K562 (cell line): ENCODE results near the gene SLCO2B1. TPM values are rescaled to one million over a fixed set of nuclear protein-coding genes. Genes with fewer than 3 reads are reported as not detected.

Experiments
- ATAC-seq: fragments of 200-7000 bp; cut with Tn5 transposase; 3 replicates; pipeline ENCODE4 v1.9.1; 2020; ENCODE audit warnings: moderate library complexity
- BruUV-seq: library from RNA; stranded (reverse); fragments of 400-500 nt; replicated peaks from 2 replicates; lab custom pipeline; 2021; lab: Mats Ljungman, UMichigan
- CTCF ChIA-PET: fragments of 300-600 bp; formaldehyde crosslinking; extraction: SDS; loops from one replicate; lab custom pipeline; 2021; ENCODE audit warnings: low intra/inter-chr PET ratio; lab: Yijun Ruan, JAX
- POLR2A ChIA-PET: fragments of 300-600, 350-650 bp; sonication (Branson Sonifier 250); formaldehyde crosslinking; extraction: SDS; loops from one replicate; lab custom pipeline; 2021; ENCODE audit warnings: antibody characterized with exemption, inconsistent platforms; lab: Yijun Ruan, JAX
- DNase-seq, 4 experiments: peaks; one replicate each; pipeline versions ENCODE4 v3.0.0 to v3.0.0-alpha.2; 2011 to 2018; ENCODE audit warnings: low spot score in 3 of 4, mixed read lengths in 3 of 4; ENCODE audit errors: extremely low read depth in 1 of 4
- FAIRE-seq: peaks from 2 replicates; lab custom pipeline; 2011; peaks lifted over from hg19 to GRCh38; lab: Jason Lieb, UNC
- H2AFZ ChIP-seq: 2 replicates; pipeline ENCODE4 v1.6.0; 2011; ENCODE audit warnings: low read depth, low read length, control low read depth, inconsistent platforms
- H3K27ac ChIP-seq: fragments of 200-600 bp; 3 replicates; pipeline ENCODE4 v1.8.0; 2011; ENCODE audit warnings: low read depth, mild to moderate bottlenecking, control low read depth, inconsistent platforms, low read length, moderate library complexity, mixed read lengths; ENCODE audit errors: extremely low read depth
- H3K27me3 ChIP-seq, 2 experiments: fragments of 300-600 bp in 1 of 2; 2 replicates in 1 of 2; 3 replicates in 1 of 2; pipeline versions ENCODE4 v1.6.0 to v1.8.0; 2011; ENCODE audit warnings: inconsistent platforms in 2 of 2, low read length in 2 of 2, mild to moderate bottlenecking in 1 of 2, mixed read lengths in 1 of 2, moderate library complexity in 1 of 2; ENCODE audit not compliant: control insufficient read depth in 2 of 2, insufficient read depth in 2 of 2
- H3K36me3 ChIP-seq: fragments of 300-600 bp; 3 replicates; pipeline ENCODE4 v1.8.0; 2011; ENCODE audit warnings: mild to moderate bottlenecking, low read length, inconsistent platforms; ENCODE audit not compliant: control insufficient read depth, insufficient read depth
- H3K4me1 ChIP-seq, 2 experiments: fragments of 200-600 bp in 1 of 2; replicated peaks in 1 of 2; 2 replicates in 1 of 2; 3 replicates in 1 of 2; pipeline versions ENCODE4 v1.5.1 to v1.8.0; 2011; ENCODE audit warnings: inconsistent platforms in 2 of 2, low read length in 2 of 2, mild to moderate bottlenecking in 1 of 2, mixed read lengths in 1 of 2, moderate library complexity in 1 of 2; ENCODE audit not compliant: control insufficient read depth in 2 of 2, insufficient read depth in 2 of 2
- H3K4me2 ChIP-seq: 2 replicates; pipeline ENCODE4 v1.6.1; 2011; ENCODE audit warnings: low read length, control low read depth, inconsistent platforms, mixed read lengths; ENCODE audit not compliant: insufficient read depth
- H3K4me3 ChIP-seq: fragments of 200-600 bp; sonication (generic), shearing (Covaris generic); 2 replicates; pipeline ENCODE4 v1.5.1; 2016; ENCODE audit warnings: control low read depth, inconsistent platforms
- H3K79me2 ChIP-seq: fragments of 200-600 bp; 3 replicates; pipeline ENCODE4 v1.8.0; 2011; ENCODE audit warnings: low read length, inconsistent platforms; ENCODE audit not compliant: control insufficient read depth, insufficient read depth
- H3K9ac ChIP-seq, 2 experiments: 2 replicates each; pipeline versions ENCODE4 v1.6.0 to v1.6.1; 2011; ENCODE audit warnings: low read depth in 2 of 2, low read length in 2 of 2, control low read depth in 1 of 2, inconsistent platforms in 1 of 2, mild to moderate bottlenecking in 1 of 2, mixed read lengths in 1 of 2; ENCODE audit not compliant: insufficient read depth in 1 of 2
- H3K9me1 ChIP-seq: one replicate; pipeline ENCODE4 v1.6.0; 2011; ENCODE audit warnings: inconsistent platforms, mild to moderate bottlenecking, low read length, moderate library complexity; ENCODE audit not compliant: control insufficient read depth, insufficient read depth
- H3K9me3 ChIP-seq: replicated peaks from 2 replicates; pipeline ENCODE4 v1.5.1; 2011; ENCODE audit warnings: low read depth, low read length, inconsistent platforms; ENCODE audit not compliant: control insufficient read depth, insufficient read depth
- H4K20me1 ChIP-seq: replicated peaks from 2 replicates; pipeline ENCODE4 v1.6.1; 2011; ENCODE audit warnings: low read length, inconsistent platforms, mixed read lengths; ENCODE audit not compliant: control insufficient read depth, insufficient read depth
- ARID3A ChIP-seq: IDR thresholded peaks from 2 replicates; pipeline ENCODE4 v1.6.1; 2012; ENCODE audit warnings: low read depth, low read length, improper control_type of control experiment, borderline replicate concordance
- BRF1 ChIP-seq: IDR thresholded peaks from 3 replicates; pipeline ENCODE4 v1.6.1; 2011; ENCODE audit warnings: borderline replicate concordance, mild to moderate bottlenecking; ENCODE audit not compliant: insufficient read length; ENCODE audit errors: extremely low read depth
- CHD7 ChIP-seq: fragments of 200-600 bp; sonication (generic); IDR thresholded peaks from one replicate; pipeline ENCODE4 v1.6.1; 2012; ENCODE audit warnings: mild to moderate bottlenecking, low read depth, low read length, inconsistent platforms
- IRF1 ChIP-seq: sonication (generic); formaldehyde crosslinking; IDR thresholded peaks from 2 replicates; pipeline ENCODE4 v1.8.0; 2022; ENCODE audit warnings: missing genetic modification reagents, mild to moderate bottlenecking, borderline replicate concordance
- MCM3 ChIP-seq: fragments of 450-650 bp; IDR thresholded peaks from 2 replicates; pipeline ENCODE4 v1.6.1; 2016
- ZNF140 ChIP-seq: fragments of 250-450 bp; sonication (Bioruptor Pico); IDR thresholded peaks from 2 replicates; pipeline ENCODE4 v1.8.0; 2021; ENCODE audit warnings: moderate library complexity, mild to moderate bottlenecking, inconsistent platforms
- WGBS: fragments of 100-300 bp; shearing (Covaris generic); methylation state at CpG from one replicate; pipeline ENCODE4 v1.1.6; 2016; ENCODE audit warnings: low coverage, mixed read lengths; ENCODE audit not compliant: insufficient coverage; ENCODE audit errors: missing lambda C conversion rate; 5-methylcytosine and 5-hydroxymethylcytosine counted together
- in situ Hi-C: fragments of 300-500 bp; cut with MboI; formaldehyde crosslinking; loops from 4 replicates; pipeline ENCODE4 v1.15.0; 2018; ENCODE audit warnings: inconsistent platforms, mixed read lengths
- intact Hi-C: fragments of 100-400 bp; cut with micrococcal nuclease; formaldehyde crosslinking; loops from 2 replicates; pipeline ENCODE4 v1.14.2; 2022
- polyA plus RNA-seq, 8 experiments: library from polyadenylated mRNA; depleted of rRNA in 4 of 8; stranded (reverse) in 5 of 8; unstranded in 3 of 8; fragments of >200 nt; fragmentation: Nextera tagmentation in 2 of 8; fragmentation: Illumina TruSeq in 1 of 8; extraction: Ambion mirVana in 2 of 8; extraction: Trizol in 1 of 8; gene quantifications; 2 replicates each; pipeline versions ENCODE4 v1.2.1 to v1.2.3, GENCODE V29; 2011 to 2014; ENCODE audit warnings: inconsistent platforms in 1 of 8, missing spikeins in 1 of 8
- total RNA-seq, 7 experiments: library from RNA; depleted of rRNA in 6 of 7; stranded (reverse); fragments of >200 nt in 6 of 7; fragmentation: Illumina TruSeq in 2 of 7; extraction: Trizol in 2 of 7; gene quantifications; 2 replicates each; pipeline versions ENCODE4 v1.2.1 to v1.2.3, GENCODE V29; 2011 to 2021; ENCODE audit warnings: low replicate concordance in 1 of 7

SLCO2B1 gene
- total and polyA plus RNA-seq, 9 of the 15 experiments (the other 6 are each of a cell fraction or from before 2014, with no cell fraction given) = 0.70 to 14.7 (median 7.6) TPM

- no peak for TF ChIP-seq ARID3A
Measured at GRCh38 chr11:75158241-75158640, 7.3 kb downstream of the SLCO2B1 start (continued).

GRCh38 chr11:75158696-75159150 lies 7.8 kb downstream of the SLCO2B1 start:
- in situ Hi-C loops = no loop called here
- no peak overlapping the region for H3K4me2 ChIP-seq
- intact Hi-C loops = no loop called here
- TF ChIP-seq CHD7 (no peak), MCM3 (no peak), ZNF140 (CRISPR knock-in tag) (no peak), IRF1 (CRISPR knock-in tag) (no peak), BRF1 (no peak)

More at GRCh38 chr11:75158696-75159150, 7.8 kb downstream of the SLCO2B1 start:
- Histone ChIP-seq H3K9ac (no peak overlapping the region; a peak in 1 of 4 replicates), H4K20me1 (peaks cover 9% of the 10 kb centered on the region; the same call in 1 of the 2 replicates), H3K36me3 (no peaks in the 10 kb centered on the region), H2AFZ (no peak overlapping the region), H3K9me3 (no peaks in the 10 kb centered on the region; the same call in 1 of the 2 replicates), H3K27me3 (peaks cover 0 to 8% of the 10 kb centered on the region in 2 experiments; a peak in 1 of 5 replicates), H3K27ac (no peak overlapping the region), H3K9me1 (no peaks in the 10 kb centered on the region), H3K4me1 (peaks cover 8% of the 10 kb centered on the region in 2 experiments), H3K4me3 (no peak overlapping the region), H3K79me2 (no peaks in the 10 kb centered on the region)
- no peak for ATAC-seq
- BruUV-seq = no TSS peak
- FAIRE-seq = no peak
- WGBS = 51% methylated on average over 4 of the region's 4 CpGs
- ChIA-PET POLR2A (interaction anchor here (0.8 to 2.4 kb wide), 3 partner anchors 9 to 131 kb away, joined by 3 to 6 read pairs (median 4); no protein-coding TSS in a partner anchor), CTCF (interaction anchor here (0.7 kb wide), 1 partner anchor 90 kb away, joined by 3 read pairs; no protein-coding TSS in a partner anchor)
- DNase-seq = no peak
